ENCODE measurements around the gene ZSCAN12. TPM values are rescaled to one million over a fixed set of nuclear protein-coding genes. Genes with fewer than 3 reads are reported as not detected.

Gene ZSCAN12
- total RNA-seq, 1 experiment from 2014 or later: 12.6 TPM

DNA sequence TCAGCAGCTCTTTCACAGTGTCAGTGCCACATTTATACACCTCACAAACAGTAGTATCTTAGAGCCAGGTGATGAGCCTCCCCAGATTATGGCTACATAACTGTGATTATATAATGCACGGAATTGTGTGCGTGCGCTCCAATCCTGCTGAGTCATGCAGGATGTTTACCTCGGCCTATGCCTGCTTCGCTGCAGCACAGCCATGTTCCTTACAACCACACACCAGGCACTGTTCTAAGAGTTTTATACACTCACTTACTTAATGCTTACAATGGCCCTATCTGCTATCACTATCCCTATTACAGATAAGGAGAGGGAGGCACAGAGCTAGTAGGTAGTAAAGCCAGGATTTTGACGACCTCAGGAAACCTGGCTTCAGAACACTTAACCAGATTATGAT lies 42.5 kb downstream of the ZSCAN12 start:
- Histone ChIP-seq H3K9ac (ENCODE audit: extremely low read depth, insufficient read length, low read length) (no peak overlapping the region), H2AK5ac (ENCODE audit: insufficient read length, low read length) (no peak overlapping the region), H3K23ac (ENCODE audit: insufficient read length, low read depth, low read length) (no peak overlapping the region), H3K4me1 (ENCODE audit: insufficient read depth, low read length) (peaks cover 2% of the 10 kb centered on the region; the same call in 1 of the 2 replicates), H2BK5ac (ENCODE audit: insufficient read length, low read length) (no peak overlapping the region), H4K91ac (ENCODE audit: insufficient read length, low read depth, low read length) (no peak overlapping the region), H3K79me1 (ENCODE audit: insufficient read depth, low read depth, low read length, poor library complexity, severe bottlenecking) (no peaks in the 10 kb centered on the region), H4K8ac (replicated peaks; ENCODE audit: insufficient read length, low read depth, low read length) (no peak overlapping the region), H3K14ac (ENCODE audit: insufficient read depth, low read length) (no peak overlapping the region), H3K9me3 (ENCODE audit: control insufficient read depth, low read depth, low read length) (no peaks in the 10 kb centered on the region), H3T11ph (ENCODE audit: low read length) (no peak overlapping the region), H3K56ac (ENCODE audit: insufficient read length, low read depth, low read length) (no peak overlapping the region), H2BK20ac (ENCODE audit: low read depth, low read length, poor library complexity, severe bottlenecking) (no peak overlapping the region), H4K20me1 (ENCODE audit: control insufficient read depth, insufficient read depth, insufficient read length) (peaks cover 2% of the 10 kb centered on the region), H4K5ac (ENCODE audit: insufficient read length, low read depth, low read length) (peak overlapping the region; percentile 2), H2BK15ac (ENCODE audit: low read depth, low read length) (no peak overlapping the region), H2BK12ac (ENCODE audit: insufficient read length, low read depth, low read length) (no peak overlapping the region), H3K23me2 (ENCODE audit: insufficient read length, low read depth, low read length, poor library complexity, severe bottlenecking) (peaks cover 3% of the 10 kb centered on the region), H3K79me2 (ENCODE audit: insufficient read depth, low read length) (no peaks in the 10 kb centered on the region), H2AFZ (ENCODE audit: low read length) (no peak overlapping the region), H3K27ac (ENCODE audit: insufficient read length, low read depth, low read length) (no peak overlapping the region), H3K18ac (ENCODE audit: insufficient read length, low read depth, low read length) (no peak overlapping the region), H3K4me2 (ENCODE audit: insufficient read depth, insufficient read length, low read length) (no peak overlapping the region), H3K4ac (ENCODE audit: low read depth, low read length) (no peak overlapping the region), H3K27me3 (ENCODE audit: insufficient read depth, low read length) (no peaks in the 10 kb centered on the region), H2BK120ac (ENCODE audit: low read depth, low read length, poor library complexity, severe bottlenecking) (no peak overlapping the region)
- no peak for DNase-seq
- peaks cover 26 to 29% (median 27%) of the 10 kb centered on the region in 3 experiments for H3K36me3 Mint-ChIP-seq (ENCODE audit: insufficient read depth in 1 of 3, low read depth in 3 of 3)
- peak overlapping the region in 1 of 3 experiments; percentile 90; a peak in 3 of 7 replicates for H3K27ac Mint-ChIP-seq
- H3K27me3 Mint-ChIP-seq (ENCODE audit: low read depth): no peaks in the 10 kb centered on the region
- WGBS (ENCODE audit: extremely low coverage, insufficient read length, low lambda C conversion rate): no CpG with 5 or more reads among the region's 6 CpGs
- H3K9me3 Mint-ChIP-seq: peaks cover 7 to 8% of the 10 kb centered on the region in 2 experiments
- no peak overlapping the region for H3K4me3 Mint-ChIP-seq
- H3K4me1 Mint-ChIP-seq: peaks cover 12 to 17% of the 10 kb centered on the region in 2 experiments
- TF ChIP-seq, protein P1, sequence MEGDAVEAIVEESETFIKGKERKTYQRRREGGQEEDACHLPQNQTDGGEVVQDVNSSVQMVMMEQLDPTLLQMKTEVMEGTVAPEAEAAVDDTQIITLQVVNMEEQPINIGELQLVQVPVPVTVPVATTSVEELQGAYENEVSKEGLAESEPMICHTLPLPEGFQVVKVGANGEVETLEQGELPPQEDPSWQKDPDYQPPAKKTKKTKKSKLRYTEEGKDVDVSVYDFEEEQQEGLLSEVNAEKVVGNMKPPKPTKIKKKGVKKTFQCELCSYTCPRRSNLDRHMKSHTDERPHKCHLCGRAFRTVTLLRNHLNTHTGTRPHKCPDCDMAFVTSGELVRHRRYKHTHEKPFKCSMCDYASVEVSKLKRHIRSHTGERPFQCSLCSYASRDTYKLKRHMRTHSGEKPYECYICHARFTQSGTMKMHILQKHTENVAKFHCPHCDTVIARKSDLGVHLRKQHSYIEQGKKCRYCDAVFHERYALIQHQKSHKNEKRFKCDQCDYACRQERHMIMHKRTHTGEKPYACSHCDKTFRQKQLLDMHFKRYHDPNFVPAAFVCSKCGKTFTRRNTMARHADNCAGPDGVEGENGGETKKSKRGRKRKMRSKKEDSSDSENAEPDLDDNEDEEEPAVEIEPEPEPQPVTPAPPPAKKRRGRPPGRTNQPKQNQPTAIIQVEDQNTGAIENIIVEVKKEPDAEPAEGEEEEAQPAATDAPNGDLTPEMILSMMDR (conservative IDR thresholded peaks at IDR 0.05): no peak

All from H9 (cell line).